Stimulated activated CD8-positive, alpha-beta memory T cell treated with anti-CD3 and anti-CD28 coated beads, Interleukin-12 subunit alpha, Interleukin-12 subunit beta, amount 100 ng/mL, for 1 hour (primary cell): ENCODE measurements around the gene ZNF865.
A peak's percentile ranks its signal among the peaks of the same experiment; 100 is the strongest.

Experiments
- DNase-seq: peaks from one replicate; pipeline ENCODE4 v3.0.0-alpha.2; 2020; ENCODE audit warnings: low read depth

The ZNF865 gene

GRCh38 chr19:55644842-55645511, 39.5 kb downstream of the ZNF865 start:
- no peak for DNase-seq

DNA sequence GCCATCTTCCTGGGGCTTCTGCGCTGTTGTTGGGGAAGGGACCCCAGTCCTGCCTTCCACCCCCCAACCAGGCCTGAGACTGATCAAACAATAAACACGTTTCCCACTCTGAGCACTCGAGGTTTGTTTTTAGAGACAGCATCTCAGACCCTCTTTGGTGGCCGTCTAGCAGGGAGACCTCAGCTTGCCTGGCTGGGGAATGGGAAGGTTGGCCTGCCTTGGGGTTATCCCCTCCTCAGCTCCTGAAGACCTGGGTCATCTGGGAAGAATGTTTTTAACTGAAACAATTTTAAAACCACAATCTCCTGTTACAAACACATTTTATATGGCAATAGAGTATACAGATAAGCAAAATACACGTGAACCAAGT, 40.0 kb downstream of the ZNF865 start:
- no peak for DNase-seq

GRCh38 chr19:55646889-55647731, 41.7 kb downstream of the ZNF865 start:
- DNase-seq: no peak

GRCh38 chr19:55647732-55648584, 42.5 kb downstream of the ZNF865 start, which contains the start of gene CCDC106:
TSS of gene CCDC106 (plus strand) at chr19:55648212. CDS start at chr19:55649047, 835 bp downstream.
- no peak for DNase-seq

- no peak for DNase-seq
Observed at GRCh38 chr19:55648585-55649267, 43.3 kb downstream of the ZNF865 start.

GRCh38 chr19:55649268-55650125, 44.0 kb downstream of the ZNF865 start:
- no peak for DNase-seq

DNA sequence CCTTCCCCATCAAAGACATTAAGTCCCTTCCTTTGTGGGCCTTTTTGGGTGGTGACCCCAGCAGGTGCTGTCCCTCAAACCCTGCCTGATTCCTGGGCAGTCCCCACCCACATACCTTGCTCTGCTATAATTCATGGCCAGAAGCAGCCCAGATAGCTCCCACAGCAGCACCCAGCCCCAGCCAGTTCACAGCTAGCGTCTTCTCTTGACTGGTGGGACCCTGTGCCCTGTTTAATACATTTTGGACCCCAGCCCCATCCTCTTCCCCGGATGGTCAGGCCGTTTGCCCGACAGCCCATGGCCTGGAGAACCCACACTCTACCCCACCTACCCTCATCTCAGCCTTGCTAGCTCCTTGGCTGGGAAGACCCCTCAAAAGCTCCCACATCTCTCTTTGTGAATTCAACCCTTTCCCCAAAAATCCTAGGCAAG, 44.7 kb downstream of the ZNF865 start:
- DNase-seq: no peak

DNA sequence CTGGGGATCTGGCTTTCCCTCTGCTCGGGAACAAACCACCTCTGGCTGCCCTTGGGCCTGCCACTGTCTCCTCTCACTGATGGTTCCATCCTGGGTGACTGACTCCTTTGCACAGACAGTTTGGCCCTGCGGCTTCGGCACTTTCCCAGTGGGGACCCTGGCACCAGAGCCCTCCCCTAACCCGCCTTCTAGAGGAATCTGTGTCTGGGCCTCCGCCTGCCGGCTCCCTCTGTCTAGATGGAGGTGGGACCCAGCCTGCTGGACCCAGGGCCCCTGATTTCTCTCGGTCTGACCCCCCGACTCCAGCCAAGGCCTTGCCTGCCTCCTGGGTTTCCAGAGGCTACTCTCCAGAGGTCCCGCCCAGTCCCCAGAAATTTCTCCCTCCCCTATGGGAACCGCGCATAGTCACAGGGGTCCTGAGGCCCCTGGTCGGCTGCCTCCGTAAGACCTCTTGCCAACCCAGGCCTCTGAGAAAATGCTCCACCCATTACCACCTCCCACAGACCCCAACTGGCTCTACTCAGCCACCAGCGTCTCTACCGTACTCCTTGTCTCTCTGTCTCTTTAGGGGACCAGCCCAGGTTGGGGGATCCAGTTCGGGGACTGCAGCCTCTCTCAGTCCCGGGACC, 45.3 kb downstream of the ZNF865 start:
- DNase-seq: no peak

- DNase-seq: no peak
Observed at GRCh38 chr19:55651236-55651635, 45.8 kb downstream of the ZNF865 start.

- DNase-seq: no peak
Observed at GRCh38 chr19:55652311-55653128, 47.1 kb downstream of the ZNF865 start.

GRCh38 chr19:55653651-55654322, 48.3 kb downstream of the ZNF865 start:
- peak; percentile 100 for DNase-seq

GRCh38 chr19:55654323-55654867, 48.9 kb downstream of the ZNF865 start:
- DNase-seq: peak; percentile 97

DNA sequence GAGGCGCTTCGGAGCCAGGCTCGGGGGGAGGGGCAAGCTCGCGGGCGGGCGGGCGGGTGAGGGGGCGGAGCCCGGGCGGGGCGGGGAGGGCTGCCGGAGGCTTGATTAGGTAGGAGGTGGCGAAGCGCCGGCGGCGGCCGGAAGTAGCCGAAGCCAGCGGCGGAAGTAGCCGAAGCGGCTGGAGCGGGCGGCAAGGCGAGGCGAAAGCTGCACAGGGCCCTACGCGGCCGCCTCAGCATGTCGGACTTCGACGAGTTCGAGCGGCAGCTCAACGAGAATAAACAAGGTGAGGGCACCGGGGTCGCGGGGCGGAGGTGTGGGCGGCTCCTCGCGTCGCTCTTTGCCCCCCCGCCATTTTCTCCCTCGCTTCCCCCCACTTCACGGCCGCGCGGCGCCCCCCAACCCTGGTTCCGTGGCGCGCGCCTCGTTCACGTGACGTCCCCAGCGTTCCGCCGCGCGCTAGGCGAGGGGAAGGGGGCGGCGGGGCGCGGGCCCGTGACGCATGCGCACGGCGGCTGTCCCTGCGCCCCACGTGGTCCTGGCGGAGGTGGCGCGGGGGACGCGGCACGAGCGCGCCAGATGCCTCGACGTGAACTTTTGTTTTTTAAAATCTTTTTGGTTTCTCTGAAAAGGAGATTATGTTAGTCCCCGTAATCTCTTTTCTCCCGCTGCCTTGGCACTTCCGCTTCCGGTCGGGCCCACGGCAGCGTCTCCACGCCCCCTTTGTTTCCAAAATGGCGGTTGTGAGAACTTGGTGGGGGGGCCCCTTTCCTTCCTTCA, 49.6 kb downstream of the ZNF865 start, which contains the start of gene U2AF2:
Gene U2AF2, plus strand, starts transcription at position 168 of the 780 bp plus-strand sequence. Its CDS starts 70 bp downstream, at position 238.
- DNase-seq: peak; percentile 92

GRCh38 chr19:55655648-55656040, 50.2 kb downstream of the ZNF865 start:
- DNase-seq: no peak

DNA sequence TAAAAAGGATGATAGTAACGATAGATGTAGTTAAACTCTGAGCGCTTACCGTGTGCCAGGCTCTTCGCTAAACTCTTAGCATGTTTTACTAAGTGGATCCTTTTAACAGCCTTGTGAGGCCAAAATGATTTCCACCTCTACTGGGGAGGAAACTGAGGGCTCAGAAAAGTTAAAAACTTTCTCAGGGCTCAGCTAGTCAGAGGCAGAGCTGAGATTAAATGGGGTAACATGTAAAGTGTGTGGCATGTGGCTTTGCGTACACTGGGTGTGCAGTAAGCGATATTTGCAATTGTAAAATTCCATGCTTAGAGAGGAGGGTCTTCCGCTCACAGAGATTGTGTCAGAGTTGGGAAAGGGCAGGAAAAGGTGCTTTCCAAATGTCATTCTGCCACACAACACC, 51.1 kb downstream of the ZNF865 start:
- no peak for DNase-seq

DNA sequence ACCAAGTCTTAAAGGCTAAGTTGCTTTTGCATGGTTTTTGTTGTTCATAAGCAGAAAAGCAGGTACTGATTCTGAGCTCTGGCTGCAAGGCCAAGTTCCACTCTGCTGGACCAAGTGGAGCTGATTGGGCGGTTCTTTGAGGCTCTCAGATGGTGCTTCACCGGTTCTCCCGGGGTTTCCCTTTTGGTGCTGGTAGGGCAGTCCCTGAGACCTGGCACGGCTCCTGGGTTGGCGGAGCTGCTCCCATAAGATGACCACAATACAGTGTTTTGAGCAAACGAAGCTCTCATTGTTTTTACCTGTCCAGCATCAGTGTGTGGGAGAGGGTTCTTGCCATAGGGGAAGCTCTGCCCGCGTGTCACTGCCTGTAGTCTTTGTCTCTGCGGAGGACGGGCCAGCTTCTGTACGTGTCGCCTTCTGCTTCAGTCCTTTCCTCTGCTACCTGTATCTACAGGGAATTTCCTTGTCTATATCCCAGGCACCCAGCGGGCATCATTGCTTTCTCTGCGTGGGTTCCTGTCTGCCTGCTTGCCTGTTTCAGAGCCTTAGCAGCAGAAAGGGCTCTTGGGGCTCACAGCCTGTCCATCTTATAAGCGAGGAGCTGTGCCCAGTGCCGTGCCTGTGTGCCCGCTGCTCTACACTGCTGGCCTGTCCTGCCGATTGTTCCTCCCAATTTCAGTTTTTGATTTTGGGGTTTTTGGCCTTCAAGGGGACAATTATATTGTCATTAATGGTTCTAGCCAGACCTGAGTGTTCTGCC, 51.7 kb downstream of the ZNF865 start:
- no peak for DNase-seq
